Measurements from ENCODE around the gene CYP27B1.

CYP27B1 gene

DNA sequence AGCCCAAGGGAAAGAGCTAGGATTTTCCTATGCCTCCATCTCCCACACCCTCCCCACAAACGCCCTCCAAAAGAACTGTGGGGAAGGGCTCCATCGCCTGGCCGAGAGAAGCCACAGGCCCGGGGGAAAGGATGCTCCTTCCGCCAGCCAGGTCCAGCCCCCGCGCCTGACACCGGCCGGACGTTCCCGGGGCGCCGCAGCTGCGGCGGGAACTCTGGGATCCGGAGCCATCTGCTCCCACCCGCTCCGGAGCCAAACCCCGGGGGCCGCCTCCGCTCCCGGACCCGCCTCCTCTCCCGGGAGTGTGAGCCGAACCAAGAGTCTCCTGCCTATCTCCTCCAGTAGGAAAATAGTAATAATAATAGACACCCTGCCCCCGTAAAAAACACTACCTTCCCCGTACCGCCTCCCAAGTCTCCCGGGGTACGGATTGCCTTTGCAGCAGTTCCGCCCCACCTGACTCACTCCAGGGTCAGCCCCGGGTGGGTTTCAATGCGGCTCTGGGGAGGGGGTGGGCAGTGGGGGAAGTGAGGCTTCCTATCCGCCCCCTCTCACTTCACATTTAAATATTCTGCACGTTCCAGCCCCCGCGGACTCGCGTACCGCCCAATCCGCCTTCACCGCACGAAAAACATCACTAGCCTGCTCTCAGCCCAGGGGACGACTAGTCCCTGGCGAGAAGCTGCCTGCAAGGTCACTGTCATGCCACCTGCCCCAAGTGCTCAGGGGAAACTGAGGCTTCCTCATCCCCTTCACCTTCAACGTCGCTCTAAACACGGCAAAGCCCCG is 30.7 kb downstream of the CYP27B1 start:
- DNase-seq (ENCODE audit: low read depth), result no peak

DNA sequence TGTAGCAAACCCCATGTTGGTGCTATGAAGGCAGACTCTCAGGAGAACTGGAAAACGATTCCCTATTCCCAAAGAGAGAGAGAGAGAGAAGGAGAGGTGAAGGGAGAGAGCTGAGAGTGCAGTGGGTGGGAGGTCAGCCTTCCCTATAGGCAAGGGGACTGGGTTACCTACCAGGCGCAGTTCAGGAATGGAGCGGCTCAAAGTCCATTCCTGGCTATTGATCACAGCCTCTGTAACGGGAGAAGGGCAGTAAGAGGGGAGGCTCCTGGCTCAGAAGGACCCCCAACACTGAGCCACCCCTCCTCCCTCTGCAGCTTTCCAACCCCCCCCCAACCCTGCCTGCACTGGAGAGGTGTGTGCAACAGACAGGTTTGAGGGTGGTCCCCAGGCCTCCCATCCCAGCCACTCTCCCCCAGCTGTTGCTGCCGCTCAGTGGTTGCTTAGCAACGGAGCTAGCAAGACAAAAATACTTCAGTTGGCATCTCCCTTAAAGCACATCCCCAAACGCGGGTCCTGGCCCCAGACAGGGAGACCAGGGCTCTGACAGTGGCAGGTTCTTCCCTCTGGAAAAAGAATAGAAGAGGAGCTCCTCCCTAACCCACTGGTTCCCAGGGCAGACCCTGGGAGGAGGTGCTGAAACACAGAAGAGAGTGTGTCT is 31.6 kb downstream of the CYP27B1 start:
- DNase-seq (ENCODE audit: low read depth), result no peak

DNA sequence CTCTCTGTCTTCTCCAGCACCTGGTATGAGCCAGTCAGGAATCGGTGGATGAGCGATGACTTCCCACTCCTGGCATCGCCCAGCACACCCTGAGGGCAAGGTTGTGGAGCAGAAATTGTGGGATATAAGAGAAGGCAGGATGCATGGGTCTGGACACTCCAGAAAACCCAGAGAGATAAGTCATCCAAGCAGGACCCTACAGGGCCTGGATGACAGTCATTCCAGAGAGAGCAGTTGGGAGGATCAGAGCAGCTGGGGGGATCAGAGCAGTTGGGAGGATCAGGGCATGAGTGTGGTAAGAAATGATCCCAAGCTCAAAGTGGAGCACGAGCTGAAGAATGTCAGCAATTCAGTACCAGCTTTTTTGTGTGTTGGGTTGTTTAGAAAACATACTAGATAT is 32.3 kb downstream of the CYP27B1 start:
- DNase-seq (ENCODE audit: low read depth), result no peak

DNA sequence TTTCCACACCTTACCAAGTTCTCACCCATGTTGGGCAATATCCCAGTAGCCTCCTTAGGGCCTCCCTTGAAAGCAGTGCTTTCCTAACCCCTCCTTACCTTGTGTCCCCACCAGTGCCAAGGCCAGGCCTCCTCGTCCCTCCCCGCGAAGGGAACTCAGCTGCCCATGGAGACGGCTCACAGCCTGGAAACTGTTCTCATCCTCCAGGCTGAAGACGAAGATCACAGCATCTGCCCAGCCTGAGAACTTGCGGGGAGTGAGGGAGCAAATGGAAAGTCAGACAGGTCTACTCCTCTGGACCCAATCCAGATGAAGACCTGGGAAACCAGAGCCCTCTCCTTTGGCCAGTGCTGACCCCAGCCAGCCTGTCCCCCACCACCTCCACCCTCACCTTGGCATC is 33.0 kb downstream of the CYP27B1 start:
- DNase-seq (ENCODE audit: low read depth), result no peak

DNA sequence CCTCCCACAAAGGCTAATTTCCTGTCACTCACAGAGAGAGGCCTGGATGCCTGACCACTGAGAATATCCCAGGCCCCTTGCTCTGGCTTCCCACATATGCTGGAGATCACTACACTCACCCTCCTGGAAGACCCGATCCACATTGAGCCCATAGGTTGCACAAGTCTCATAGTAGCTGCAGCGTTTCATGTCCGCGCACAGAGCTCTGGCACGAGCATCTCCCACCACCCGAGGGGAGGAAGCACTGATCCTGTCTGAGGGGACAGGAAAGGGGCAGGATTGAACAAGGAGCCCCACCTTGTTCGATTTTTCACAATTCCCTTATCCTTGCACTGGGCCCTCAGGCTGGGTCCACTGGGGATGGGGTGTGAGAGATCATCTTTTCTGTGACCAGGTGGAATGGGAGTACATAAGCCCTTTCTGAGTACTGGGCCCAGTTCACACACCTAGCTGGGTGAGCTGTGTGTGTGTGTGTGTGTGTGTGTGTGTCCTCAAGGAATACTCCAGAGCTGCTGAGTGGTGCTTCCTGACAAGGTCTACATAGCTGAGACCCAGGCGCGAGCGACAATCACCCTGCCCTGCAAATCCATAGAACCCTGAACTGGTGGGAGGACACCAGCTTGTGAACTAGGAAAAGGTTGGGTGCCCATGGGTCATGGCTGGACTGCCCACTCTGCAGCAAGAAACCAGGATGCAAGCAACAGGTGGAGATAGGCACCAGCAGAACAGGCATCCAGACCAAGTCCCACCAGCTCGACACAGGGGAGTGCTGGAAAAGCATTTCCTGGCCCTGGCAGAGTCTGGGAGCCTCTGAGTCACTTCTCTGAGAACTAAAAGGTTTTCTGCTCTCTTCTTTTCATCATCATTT is 33.9 kb downstream of the CYP27B1 start:
- no peak for DNase-seq (ENCODE audit: low read depth)

DNA sequence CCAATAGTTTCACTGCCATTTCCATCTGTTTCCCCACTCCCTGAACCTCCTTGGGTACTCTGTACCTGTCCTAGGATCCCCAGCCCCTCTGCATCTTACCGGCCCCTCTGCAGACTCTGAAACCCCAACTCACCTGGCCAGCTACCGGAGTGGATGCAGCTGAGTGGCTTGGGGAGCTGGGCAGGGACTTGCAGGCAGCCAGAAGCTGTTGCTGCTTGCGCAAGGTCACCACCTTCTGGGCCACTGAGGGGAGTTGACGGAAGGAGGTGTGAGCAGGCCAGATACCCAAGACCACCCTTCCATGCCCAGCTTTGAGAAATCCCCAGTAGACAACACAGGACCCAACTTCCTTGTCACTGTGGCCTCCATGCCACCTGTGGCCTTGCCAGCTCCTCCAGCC is 34.6 kb downstream of the CYP27B1 start:
- DNase-seq (ENCODE audit: low read depth), result no peak

DNA sequence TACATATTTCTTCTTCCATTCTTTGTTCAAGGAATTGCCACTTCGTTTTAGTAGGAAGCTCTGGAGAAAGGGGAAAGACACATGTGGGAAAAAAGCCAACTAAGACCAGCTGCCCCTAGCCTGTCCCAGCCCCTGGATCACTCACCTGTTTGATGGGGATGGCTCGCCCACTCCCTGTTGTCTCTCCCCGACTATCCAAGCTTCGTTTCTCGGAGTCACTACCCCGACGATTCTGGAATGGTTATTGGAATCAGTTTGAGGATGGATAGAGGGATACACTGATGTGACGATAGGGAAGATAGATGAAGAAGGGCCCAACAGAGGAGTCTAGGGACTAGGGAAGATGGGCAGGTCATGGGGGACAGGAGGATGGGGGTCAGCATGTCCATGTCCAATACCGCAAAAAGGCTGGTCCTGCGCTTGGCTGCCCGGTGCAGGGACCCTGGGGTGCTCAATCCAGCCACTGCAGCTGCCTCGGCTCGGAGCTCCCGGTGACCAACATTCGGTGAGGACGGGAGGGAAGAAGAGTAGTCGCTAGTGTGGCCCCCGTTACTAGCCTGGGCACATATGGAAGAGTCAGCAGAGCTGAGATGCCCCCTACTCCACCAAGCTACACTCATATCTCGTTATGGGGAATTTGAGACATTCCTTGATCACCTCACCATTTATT is 35.3 kb downstream of the CYP27B1 start:
- no peak for DNase-seq (ENCODE audit: low read depth)

DNA sequence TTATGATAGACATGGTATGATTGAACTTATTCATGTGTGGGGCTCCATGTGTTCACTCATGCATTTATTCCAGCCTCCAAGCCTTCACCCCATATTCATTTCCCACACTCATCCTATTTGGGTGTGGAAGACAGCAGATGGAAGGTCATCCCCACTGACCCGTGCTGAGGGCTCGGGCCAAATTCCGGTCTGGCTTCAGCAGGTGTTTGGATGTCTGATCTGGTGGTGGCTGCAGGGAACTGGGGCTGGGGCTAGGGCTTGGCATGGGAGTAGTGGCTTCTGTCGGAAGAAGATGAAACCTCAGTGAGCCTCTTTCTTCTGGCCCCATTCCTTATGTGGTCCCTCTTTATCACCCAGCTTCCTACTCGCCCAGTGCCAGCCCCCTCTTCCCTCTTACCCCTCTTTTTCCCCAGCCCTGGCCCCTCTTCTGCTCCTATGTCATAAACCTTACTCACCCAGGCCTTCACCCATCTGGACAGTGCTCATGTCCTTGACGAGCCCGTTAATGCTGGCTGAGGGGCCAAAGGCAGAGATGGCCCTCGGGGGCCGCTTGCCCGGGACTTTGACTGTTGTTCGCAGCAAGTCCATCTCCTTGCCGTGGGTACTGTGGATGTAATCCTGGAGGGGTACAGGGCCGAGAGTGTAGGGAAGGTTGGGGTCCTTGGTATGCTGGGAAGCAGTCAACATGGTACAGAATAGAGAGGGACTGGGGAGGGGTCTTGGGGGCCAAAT is 36.4 kb downstream of the CYP27B1 start:
- DNase-seq (ENCODE audit: low read depth), result no peak

DNA sequence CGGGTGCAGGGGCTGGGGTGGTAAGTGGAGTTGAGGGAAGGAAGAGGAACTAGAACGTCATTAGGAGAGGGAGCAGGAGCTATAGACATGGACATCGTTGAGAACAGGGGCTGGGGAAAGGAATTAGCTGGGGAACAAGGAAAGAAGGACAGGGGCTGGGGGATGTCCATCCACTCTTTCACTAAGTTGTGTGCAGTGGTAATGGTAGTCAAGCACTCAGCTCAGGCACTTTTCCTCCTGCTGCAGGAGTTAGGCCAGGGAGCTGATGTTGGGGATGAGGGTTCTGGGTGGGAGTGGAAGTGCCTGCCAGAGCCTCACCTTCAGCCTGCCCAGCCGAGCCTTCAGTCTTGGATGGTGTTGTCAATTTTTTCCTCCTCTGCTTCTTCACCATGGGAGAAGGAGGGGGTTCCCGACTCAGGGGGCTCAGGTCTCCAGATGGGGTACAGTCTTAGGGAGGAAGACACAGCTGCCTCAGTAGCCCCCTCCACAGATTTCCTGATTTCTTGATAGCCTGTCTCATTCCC is 37.5 kb downstream of the CYP27B1 start:
- no peak for DNase-seq (ENCODE audit: low read depth)

DNA sequence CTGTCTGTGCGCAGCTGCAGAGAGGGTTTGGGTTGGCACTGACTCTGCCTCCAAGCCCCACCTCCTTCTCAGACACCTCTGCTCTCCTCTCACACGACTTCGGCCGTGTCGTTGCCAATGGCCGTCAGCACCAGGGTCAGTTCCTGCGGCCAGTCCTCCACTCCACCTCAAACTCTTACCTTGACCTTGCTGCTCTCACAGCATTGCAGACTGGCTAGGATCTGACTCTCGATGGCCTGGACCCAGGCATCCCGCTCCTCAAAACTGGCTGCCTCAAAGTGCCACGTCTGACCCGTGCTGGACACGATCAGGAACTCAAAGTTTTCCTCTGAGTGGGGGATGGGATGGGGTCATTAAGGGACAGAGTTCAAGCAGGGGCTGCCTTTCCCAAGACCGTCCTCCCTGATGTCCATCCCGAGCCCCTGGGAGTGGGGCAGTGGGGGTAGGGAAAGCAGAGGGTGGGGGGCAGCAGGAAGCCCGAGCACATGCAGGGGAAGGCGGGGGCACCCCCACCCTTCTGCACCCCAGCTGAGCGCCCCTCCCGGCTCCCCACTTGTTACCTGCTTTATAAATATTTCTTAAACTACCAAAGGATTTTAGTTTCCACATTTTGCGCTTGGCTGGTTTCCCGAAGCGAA is 39.0 kb downstream of the CYP27B1 start:
- DNase-seq (ENCODE audit: low read depth), result no peak

DNA sequence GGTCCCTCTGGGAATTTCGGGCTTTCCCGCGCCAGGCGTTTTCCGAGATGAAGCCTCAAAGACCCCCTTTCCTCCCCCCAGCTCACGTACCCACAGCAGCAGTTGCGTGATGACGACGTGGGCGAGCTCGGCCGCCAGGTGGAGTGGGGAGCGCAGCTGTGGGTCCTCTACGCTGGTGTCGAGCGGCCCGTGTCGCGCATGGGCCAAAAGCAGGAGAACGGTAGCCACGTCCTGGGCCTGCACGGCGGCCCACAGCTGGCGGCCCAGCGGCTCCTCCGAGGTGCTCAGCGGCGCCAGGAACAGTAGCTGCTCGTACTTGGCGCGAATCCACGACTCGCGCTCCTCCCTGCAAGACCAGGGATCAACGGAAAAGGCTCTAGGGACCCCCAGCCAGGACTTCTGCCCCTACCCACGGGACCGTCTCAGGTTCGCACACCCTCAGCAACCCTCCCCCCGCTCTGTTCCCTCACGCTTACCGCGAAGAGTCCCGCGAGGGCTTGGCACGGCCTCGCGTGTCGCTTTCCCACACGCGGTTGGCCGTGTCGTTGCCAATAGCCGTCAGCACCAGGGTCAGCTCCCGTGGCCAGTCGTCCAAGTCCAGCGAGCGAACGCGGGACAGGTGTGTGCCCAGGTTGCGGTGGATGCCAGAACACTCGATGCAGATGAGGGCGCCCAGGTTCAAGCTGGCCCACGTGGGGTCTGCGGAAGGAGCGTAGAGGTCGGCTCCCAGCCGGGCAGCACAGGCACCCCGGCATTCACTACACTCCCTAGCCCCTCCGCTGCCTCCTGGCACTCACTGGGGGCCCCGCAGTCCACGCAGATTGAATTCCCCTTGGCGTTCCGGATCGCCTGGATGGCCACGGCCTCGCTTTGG is 39.8 kb downstream of the CYP27B1 start:
- no peak for DNase-seq (ENCODE audit: low read depth)

DNA sequence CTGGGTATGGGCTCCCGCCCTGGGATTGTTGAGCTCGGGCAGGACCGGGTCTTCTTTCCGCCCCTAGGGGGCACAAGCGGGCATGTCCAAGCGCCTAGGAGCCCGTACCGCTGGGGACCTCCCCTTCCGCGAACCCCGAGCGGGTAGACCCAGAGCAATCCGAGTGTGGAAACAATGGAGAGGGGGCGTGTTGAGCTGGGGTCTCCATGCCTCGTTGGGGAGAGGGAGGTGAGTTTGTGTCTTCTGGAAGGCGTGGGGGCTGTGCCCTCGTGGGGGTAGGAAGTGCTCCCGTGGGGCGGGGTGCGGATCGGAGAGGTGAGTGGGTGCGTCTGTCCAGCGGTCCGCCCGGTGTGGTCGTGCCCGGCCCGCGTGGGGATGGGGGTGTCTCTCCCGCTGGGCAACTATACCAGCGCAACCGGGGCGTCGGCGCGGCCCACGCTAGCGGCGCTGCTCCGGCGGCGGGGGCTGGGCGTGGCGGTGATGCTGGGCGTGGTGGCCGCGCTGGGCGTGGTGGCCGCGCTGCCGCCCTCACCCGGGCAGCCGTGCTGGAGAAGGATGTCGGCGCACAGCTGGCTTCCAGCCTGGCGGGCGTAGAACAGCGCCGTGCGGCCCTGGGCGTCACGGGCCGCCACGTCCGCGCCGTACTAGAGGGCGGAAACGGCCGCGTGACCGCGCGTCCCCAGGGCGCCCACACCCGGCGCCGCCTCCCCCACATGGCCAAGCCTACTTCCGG is 40.6 kb downstream of the CYP27B1 start:
- DNase-seq (ENCODE audit: low read depth), result peak; percentile 34

DNA sequence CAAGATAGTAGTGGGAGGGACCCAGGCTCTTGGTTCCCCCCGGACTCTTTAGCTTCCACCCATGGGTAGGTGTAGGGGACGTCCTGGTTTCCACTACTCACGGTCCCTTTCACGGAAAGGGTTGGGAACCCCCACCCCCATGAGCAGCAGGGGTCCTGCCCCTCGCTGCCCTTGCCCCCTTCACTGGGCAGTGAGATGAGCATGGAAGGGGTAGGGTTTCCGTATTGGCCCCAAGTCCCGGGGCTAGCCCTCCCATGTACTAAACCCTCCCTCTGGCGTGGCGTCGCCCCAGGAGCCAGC is 41.1 kb downstream of the CYP27B1 start:
- DNase-seq (ENCODE audit: low read depth), result no peak

DNA sequence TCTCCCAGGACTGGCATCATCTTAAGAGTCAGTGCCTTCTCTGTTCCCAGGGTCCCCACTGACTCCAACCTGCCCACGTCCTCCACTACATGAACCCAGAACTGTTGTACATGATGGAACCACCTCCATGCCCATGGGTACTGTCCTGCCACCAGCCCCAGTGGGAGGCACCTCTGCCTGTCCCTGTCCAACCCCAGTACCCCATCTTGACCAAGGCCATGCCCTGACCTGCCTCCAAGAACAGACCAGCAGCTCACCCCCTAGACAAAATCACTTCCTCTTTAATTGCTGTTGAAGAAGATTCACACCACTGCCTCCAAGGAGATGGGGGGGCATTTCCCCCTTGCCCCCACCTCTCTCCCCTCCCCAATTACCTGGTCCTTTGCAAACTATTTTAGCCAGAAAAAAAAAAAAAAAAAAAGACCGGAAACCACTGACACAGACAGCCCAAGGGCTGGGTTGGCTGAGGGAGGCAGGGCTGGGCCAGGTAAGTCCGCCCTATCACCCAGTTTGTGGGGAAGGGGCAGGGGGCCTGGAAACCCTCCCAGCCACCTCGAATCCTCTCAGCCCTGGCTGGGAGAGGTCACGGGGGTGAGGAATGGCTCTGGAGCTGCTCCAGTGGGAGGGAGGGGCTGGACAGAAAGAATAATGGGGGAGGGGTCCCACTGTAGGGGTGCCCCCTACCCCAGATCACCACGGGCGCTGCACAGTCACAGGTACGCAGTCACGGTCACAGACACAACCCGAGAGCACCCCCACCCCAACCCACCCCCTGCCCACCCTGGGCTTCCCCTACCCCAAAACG is 41.7 kb downstream of the CYP27B1 start:
- DNase-seq (ENCODE audit: low read depth), result no peak

DNA sequence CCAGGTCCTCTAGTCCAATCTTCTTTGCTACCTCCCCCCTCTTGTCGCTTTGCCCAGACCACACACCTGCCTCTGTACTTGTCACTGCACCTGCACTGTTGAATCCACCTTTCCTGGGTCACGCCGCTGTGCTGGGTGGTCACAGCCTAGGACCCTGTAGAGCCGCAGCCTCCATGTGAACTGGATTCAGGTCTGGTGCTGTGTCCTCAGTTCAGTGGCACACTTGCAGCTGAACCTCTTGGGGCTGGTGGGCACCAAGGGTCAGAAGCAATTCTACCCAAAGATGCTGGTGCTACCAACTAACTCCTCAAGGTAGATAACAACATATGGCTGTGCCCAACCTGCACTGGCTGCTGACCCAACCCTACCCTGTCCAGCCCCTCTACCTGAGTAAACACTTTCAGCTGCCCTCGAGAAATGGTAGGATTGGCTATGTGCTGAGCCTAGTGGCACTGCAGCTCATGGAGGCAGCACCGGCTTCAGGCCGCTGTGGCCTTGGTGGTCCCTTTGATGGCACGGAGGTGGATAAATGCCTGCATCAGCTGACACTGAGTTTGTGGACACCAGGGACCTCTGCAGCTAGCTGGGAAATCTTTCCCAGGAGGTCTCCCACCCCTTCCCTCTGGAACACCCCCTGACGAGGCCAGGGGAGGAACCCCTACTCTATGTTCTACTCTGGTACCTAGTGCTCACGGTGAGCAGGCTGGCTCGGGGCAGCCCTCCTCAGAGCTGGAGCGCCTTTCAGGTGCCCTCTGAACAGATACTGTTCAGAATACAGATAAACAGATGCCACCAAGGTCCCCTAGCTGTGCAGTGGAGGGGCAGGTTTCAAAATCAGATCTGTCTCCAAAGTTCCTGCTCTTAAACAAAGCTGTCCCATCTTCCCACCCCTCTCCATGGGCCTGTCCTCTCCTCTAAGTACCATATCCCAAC is 42.6 kb downstream of the CYP27B1 start:
- DNase-seq (ENCODE audit: low read depth), result no peak

DNA sequence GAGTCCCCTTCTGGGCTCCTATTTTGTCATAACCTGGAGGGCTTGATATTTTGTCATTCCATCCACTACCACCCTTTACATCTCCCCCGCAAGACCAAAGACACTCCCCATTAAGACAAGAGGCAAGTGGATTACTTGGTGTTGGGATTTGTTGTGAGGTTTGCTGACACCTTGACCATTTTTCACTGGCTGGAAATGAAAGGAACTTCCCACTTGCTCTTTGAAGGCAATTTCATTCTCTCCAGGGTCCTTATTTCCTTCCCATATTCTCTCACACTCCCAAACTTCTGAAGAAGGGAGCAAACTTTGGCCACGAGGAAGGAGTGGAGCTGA is 43.3 kb downstream of the CYP27B1 start:
- DNase-seq (ENCODE audit: low read depth), result no peak
